Endothelial cell of umbilical vein (primary cell): Measurements from ENCODE around the gene SLC44A4. TPM values are rescaled to one million over a fixed set of nuclear protein-coding genes. Genes with fewer than 3 reads are reported as not detected.
"Not testable (repeated sequence)": the region's sequence is repeated elsewhere in the genome, so short reads cannot be mapped to it uniquely, and the experiment has no call there.

Experiments
- BruUV-seq: library from RNA; stranded (reverse); fragments of 400-500 nt; replicated peaks from 2 replicates; lab custom pipeline; 2021; lab: Mats Ljungman, UMichigan
- CTCF ChIA-PET: fragments of 300-600, 350-600 bp; sonication (Branson Sonifier 250); formaldehyde crosslinking; loops from one replicate; lab custom pipeline; 2021; ENCODE audit warnings: antibody characterized with exemption, inconsistent platforms; lab: Charles Lee
- POLR2A ChIA-PET: fragments of 300-600, 350-600 bp; sonication (Branson Sonifier 250); formaldehyde crosslinking; loops from one replicate; lab custom pipeline; 2021; ENCODE audit warnings: antibody characterized with exemption, inconsistent platforms; lab: Charles Lee
- DNase-seq: peaks from one replicate; pipeline ENCODE4 v3.0.0-alpha.2; 2011; ENCODE audit warnings: low read depth, low spot score
- FAIRE-seq: peaks from 2 replicates; lab custom pipeline; 2011; peaks lifted over from hg19 to GRCh38; lab: Jason Lieb, UNC
- H2AFZ ChIP-seq: 2 replicates; pipeline ENCODE4 v1.6.0; 2012; ENCODE audit warnings: low read depth, low read length, control low read depth, inconsistent platforms
- H3K27ac ChIP-seq: 2 replicates; pipeline ENCODE4 v1.5.1; 2011; ENCODE audit warnings: low read depth, mild to moderate bottlenecking, control low read depth, low read length, moderate library complexity; ENCODE audit not compliant: insufficient read depth
- H3K27me3 ChIP-seq, 2 experiments: 2 replicates each; pipeline versions ENCODE4 v1.6.0 to v1.6.1; 2011; ENCODE audit warnings: low read length in 2 of 2, mixed read lengths in 1 of 2; ENCODE audit not compliant: control insufficient read depth in 2 of 2, insufficient read depth in 2 of 2
- H3K36me3 ChIP-seq, 2 experiments: 2 replicates in 1 of 2; 3 replicates in 1 of 2; pipeline ENCODE4 v1.5.1; 2011; ENCODE audit warnings: low read length in 2 of 2, mild to moderate bottlenecking in 1 of 2, moderate library complexity in 1 of 2; ENCODE audit not compliant: control insufficient read depth in 2 of 2, insufficient read depth in 2 of 2; ENCODE audit errors: extremely low read depth in 1 of 2
- H3K4me1 ChIP-seq: 3 replicates; pipeline ENCODE4 v1.5.1; 2011; ENCODE audit warnings: mild to moderate bottlenecking, low read length; ENCODE audit not compliant: control insufficient read depth, insufficient read depth; ENCODE audit errors: extremely low read depth
- H3K4me2 ChIP-seq: 2 replicates; pipeline ENCODE4 v1.6.1; 2011; ENCODE audit warnings: low read length, control low read depth, mixed read lengths; ENCODE audit not compliant: insufficient read depth
- H3K4me3 ChIP-seq, 3 experiments: fragments of 200-600 bp in 1 of 3; sonication (generic), shearing (Covaris generic) in 1 of 3; replicated peaks in 1 of 3; 2 replicates each; pipeline ENCODE4 v1.5.1; 2011 to 2016; ENCODE audit warnings: control low read depth in 3 of 3, low read length in 3 of 3, mild to moderate bottlenecking in 2 of 3, inconsistent platforms in 1 of 3, low read depth in 1 of 3, moderate library complexity in 1 of 3; ENCODE audit not compliant: insufficient read depth in 1 of 3
- H3K79me2 ChIP-seq: 2 replicates; pipeline ENCODE4 v1.6.0; 2012; ENCODE audit warnings: low read length, inconsistent platforms; ENCODE audit not compliant: control insufficient read depth, insufficient read depth
- H3K9ac ChIP-seq: replicated peaks from 2 replicates; pipeline ENCODE3; 2011; ENCODE audit warnings: low read length, control low read depth; ENCODE audit not compliant: insufficient read depth; ENCODE audit errors: extremely low read depth
- H3K9me1 ChIP-seq: replicated peaks from 3 replicates; pipeline ENCODE4 v1.6.0; 2011; ENCODE audit warnings: mild to moderate bottlenecking, low read length; ENCODE audit not compliant: control insufficient read depth, insufficient read depth; ENCODE audit errors: extremely low read depth
- H3K9me3 ChIP-seq: replicated peaks from 2 replicates; pipeline ENCODE4 v1.5.1; 2012; ENCODE audit warnings: low read length, inconsistent platforms; ENCODE audit not compliant: control insufficient read depth, insufficient read depth
- H4K20me1 ChIP-seq: replicated peaks from 2 replicates; pipeline ENCODE3; 2011; ENCODE audit warnings: mild to moderate bottlenecking, low read length; ENCODE audit not compliant: control insufficient read depth, insufficient read depth; ENCODE audit errors: extremely low read depth
- POLR2AphosphoS5 ChIP-seq: IDR thresholded peaks from 2 replicates; pipeline ENCODE4 v1.6.1; 2012; ENCODE audit warnings: low read depth, mild to moderate bottlenecking, control low read depth, low read length, moderate library complexity; ENCODE audit not compliant: insufficient read depth
- dilution Hi-C: fragments of 300-500 bp; cut with MboI; formaldehyde crosslinking; loops from one replicate; pipeline ENCODE4 v1.15.0; 2019; ENCODE audit warnings: low sequenced_read_pairs; ENCODE audit not compliant: extremely low pct_ligation_motif_present
- intact Hi-C: fragments of 100-400 bp; cut with micrococcal nuclease; formaldehyde crosslinking; loops from one replicate; pipeline ENCODE4 v1.10.0; 2022
- polyA plus RNA-seq, 4 experiments: library from polyadenylated mRNA; depleted of rRNA in 3 of 4; stranded (reverse) in 3 of 4; unstranded in 1 of 4; fragments of >200 nt; gene quantifications; 2 replicates each; pipeline versions ENCODE4 v1.2.1 to v1.2.3, GENCODE V29; 2011 to 2012; ENCODE audit warnings: missing spikeins in 1 of 4
- total RNA-seq: library from RNA; stranded (reverse); gene quantifications from 2 replicates; pipeline ENCODE4 v1.2.3, GENCODE V29; 2021

The SLC44A4 gene
- total and polyA plus RNA-seq, 2 donors (not counting 3 experiments of a cell fraction or from before 2014, with no cell fraction given): 0.84 to 1.1 TPM

DNA sequence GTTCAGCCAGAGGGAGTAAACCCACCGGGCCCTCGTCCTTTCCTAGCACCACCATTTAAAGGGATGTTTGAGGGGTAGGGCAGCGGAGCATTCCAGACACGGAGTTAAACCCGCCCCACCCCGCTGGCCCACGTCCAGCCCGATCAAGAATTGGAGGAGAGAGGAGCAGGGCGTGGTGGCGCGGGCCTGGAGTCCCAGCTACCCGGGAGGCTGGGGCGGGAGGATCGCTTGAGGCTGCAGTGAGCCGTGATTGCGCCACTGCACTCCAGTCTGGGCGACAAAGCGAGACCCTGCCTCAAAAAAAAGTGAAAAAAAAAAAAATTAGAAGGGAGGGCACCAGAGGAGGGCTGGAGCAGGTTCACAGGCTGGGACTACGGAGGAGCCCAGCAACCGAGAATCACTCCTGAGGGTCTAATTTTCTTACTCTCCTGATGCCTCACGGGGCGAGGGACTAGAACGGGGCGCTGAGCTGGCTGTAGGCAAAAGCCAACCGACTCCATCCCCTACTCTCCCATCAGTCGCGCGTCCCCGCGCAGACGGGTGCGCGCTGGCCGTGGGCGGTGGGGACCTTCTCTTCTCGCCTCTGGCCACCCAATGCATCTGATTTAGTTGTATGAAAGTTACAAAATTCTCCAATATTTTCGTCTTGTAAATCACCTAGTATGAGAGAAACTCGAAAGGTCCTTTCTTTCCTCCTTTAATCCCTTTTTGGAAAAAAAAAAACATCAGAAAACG is 57.3 kb downstream of the SLC44A4 start:
- peaks cover 25% of the 10 kb centered on the region for H3K4me1 ChIP-seq
- H3K9me1 ChIP-seq: no peaks in the 10 kb centered on the region
- peak overlapping the region; percentile 44 to 73 (median 50) for H3K4me3 ChIP-seq
- peak overlapping the region; percentile 72 for H3K4me2 ChIP-seq
- POLR2A ChIA-PET: interaction anchor here (0.7 kb wide), 2 partner anchors 85 to 161 kb away, joined by 3 read pairs; partner anchors contain the start of genes C6orf47 and CLIC1
- dilution Hi-C loops: no loop called here
- no peaks in the 10 kb centered on the region for H3K27me3 ChIP-seq
- H3K9me3 ChIP-seq: no peaks in the 10 kb centered on the region
- peak overlapping the region; percentile 76 for H3K9ac ChIP-seq
- peak overlapping the region; percentile 37 for H3K27ac ChIP-seq
- peaks cover 14% of the 10 kb centered on the region for H3K79me2 ChIP-seq
- TSS peak; percentile 40 for BruUV-seq
- FAIRE-seq: peak; percentile 40
- no peaks in the 10 kb centered on the region for H4K20me1 ChIP-seq
- intact Hi-C loops: no loop called here
- H3K36me3 ChIP-seq: no peaks in the 10 kb centered on the region
- peak overlapping the region; percentile 85 for H2AFZ ChIP-seq
- peak; percentile 69 for DNase-seq
- CTCF ChIA-PET: interaction anchor here (0.8 to 2.6 kb wide), 6 partner anchors 9 to 159 kb away, joined by 3 to 10 read pairs (median 4); partner anchors contain the start of genes LSM2 and VARS1
- TF ChIP-seq POLR2AphosphoS5: no peak

DNA sequence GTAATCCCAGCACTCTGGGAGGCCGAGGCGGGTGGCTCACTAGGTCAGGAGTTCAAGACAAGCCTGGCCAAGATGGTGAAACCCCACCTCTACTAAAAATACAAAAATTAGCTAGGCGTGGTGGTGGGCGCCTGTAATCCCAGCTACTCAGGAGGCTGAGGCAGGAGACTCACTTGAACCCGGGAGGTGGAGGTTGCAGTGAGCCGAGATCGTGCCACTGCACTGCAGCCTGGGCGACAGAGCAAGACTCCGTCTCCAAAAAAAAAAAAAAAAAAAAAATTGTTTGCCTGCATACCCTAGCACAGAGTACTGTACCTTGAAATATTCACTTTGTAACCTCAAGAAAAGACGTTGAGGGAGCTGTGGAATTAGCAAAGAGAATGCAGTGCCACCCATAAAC is 58.4 kb downstream of the SLC44A4 start:
- CTCF ChIA-PET, H3K36me3 ChIP-seq, dilution Hi-C loops: not testable (repeated sequence)

More for the DNA sequence above, 58.4 kb downstream of the SLC44A4 start:
- DNase-seq, H2AFZ ChIP-seq, POLR2A ChIA-PET, H3K4me2 ChIP-seq, H3K9me3 ChIP-seq, H3K27me3 ChIP-seq, H3K9ac ChIP-seq, FAIRE-seq, H3K27ac ChIP-seq, H4K20me1 ChIP-seq, H3K9me1 ChIP-seq, H3K4me3 ChIP-seq, BruUV-seq, intact Hi-C loops: not testable (repeated sequence)
- Histone ChIP-seq H3K79me2 (peaks cover 16% of the 10 kb centered on the region), H3K4me1 (peaks cover 24% of the 10 kb centered on the region)
